ENCODE results near the gene ANK3.
A peak's percentile ranks its signal among the peaks of the same experiment; 100 is the strongest.

The ANK3 gene

DNA sequence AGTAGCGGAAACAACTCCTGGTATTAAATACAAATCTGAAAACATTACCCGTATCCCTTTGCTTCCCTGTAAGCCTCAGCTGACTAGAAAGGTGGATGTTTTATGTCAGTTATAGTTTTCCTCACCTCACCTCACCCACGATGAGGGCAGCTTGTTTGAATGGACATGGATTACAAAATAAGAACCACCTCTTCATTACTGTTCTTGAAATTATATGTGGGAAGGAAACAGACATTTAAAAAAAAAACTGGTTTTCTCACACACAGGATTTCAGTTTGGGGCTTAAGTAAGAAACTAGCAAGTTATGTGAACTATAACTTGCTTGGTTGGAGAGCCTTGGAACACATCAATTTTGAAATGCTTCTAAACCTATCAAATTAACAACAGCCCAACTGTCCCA is 250.4 kb downstream of the ANK3 start:
- DNase-seq (ENCODE audit: low spot score): no peak

DNA sequence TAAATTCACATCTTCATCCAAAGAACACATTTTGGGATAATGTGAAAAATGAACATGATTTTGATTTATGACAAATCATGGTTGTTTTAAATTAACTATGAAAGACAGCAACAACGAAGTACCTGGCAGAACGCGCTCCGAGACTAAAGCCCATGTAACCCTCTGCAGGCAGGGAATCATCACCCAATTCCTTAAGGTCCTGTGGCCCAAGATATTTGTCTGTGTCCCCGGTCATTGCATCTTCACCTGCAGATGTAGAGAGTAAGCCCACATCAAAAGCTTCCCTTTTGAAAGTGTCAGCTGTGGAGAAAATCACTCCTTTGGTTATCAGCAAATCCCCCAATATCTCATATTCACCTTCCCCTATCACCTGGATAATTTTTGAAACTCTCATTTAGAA is 250.8 kb downstream of the ANK3 start:
- no peak for DNase-seq (ENCODE audit: low spot score)

DNA sequence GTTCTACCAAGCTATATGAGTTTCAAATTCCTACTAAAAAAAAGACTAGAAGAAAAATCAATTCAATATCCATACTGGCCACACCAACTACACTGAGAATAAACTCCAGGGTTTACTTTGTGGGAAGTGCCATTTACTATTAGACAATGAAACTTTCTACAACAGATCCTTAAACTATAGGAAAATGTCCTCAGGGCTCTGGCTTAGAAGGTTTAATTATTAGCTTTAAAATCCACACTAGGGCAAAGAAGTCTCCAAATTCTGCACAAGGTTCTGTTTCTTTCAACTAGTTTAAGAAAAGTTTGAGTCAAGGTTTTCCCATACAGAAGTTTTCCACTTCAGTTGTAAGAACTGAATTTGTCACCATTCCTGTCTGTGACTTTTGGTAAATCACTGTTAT is 251.6 kb downstream of the ANK3 start:
- DNase-seq (ENCODE audit: low spot score): no peak

- DNase-seq (ENCODE audit: low spot score): no peak
These were observed 252.2 kb downstream of the ANK3 start for GRCh38 chr10:60137292-60137992.

GRCh38 chr10:60135020-60135419 is 254.7 kb downstream of the ANK3 start:
- no peak for DNase-seq (ENCODE audit: low spot score)

GRCh38 chr10:60134548-60134947 is 255.1 kb downstream of the ANK3 start:
- DNase-seq (ENCODE audit: low spot score): no peak

DNA sequence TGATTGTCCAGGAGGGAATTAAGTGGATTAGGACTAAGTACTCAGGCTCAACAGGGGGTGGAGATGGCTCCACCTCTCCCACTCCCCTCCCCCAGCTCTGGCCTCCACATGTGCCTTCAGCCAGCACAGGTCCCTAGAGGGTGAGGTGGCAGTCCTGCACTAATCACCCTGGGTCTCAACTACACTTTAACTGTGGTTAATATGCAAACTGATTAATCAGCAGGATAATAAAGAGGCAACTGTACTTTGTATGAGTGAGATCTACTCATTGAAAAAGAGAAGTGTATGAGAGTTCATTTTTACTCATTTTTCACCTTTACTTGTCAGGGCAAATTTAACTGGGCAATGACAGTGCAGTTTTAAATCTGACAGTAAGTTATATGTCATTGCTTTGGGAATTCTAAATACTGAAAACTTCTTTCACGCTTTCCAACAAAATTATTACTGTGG is 259.5 kb downstream of the ANK3 start:
- DNase-seq (ENCODE audit: low spot score): no peak

- no peak for DNase-seq (ENCODE audit: low spot score)
These were observed 263.8 kb downstream of the ANK3 start for GRCh38 chr10:60125895-60126294.

GRCh38 chr10:60124536-60124935 is 265.1 kb downstream of the ANK3 start:
- DNase-seq (ENCODE audit: low spot score): no peak

DNA sequence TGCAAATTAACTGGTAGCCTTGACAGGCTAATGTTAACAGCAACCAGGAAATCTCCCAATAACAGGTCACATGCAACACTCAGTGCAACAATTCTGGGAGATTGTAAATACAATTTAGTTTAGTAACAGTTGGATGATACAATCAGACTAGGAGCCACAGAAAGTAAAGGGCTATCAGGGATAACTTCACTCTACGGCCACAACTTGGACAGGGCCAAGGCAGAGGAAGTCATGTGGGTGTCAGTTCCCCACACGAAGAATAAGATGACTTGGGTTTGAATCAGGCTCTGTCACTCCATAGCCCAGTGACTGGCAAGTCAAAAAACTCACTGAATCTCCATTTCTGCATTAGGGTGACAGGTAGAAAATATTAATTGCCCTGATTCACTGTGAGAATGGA is 266.0 kb downstream of the ANK3 start:
- DNase-seq (ENCODE audit: low spot score): peak; percentile 9

DNA sequence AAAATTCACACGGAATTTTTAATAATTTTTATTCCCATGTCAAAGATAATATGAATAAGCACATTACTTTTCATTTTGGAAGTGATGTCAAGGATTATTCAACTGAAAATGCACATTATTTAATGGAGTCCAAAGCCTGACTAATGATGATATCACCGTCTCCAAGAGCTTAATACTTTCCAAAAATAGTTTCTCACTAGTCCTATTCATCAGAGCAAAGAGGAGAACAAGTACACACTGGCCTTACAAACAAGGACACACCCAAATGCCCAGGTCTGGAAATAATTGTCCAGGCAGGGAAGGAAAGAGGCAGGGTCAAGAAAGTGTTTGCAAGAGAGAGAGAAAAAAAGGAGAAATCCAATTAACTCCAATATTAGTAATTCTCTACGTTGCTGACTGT is 266.5 kb downstream of the ANK3 start:
- DNase-seq (ENCODE audit: low spot score): peak; percentile 69

- DNase-seq (ENCODE audit: low spot score): no peak
These were observed 267.5 kb downstream of the ANK3 start for GRCh38 chr10:60122190-60122589.

DNA sequence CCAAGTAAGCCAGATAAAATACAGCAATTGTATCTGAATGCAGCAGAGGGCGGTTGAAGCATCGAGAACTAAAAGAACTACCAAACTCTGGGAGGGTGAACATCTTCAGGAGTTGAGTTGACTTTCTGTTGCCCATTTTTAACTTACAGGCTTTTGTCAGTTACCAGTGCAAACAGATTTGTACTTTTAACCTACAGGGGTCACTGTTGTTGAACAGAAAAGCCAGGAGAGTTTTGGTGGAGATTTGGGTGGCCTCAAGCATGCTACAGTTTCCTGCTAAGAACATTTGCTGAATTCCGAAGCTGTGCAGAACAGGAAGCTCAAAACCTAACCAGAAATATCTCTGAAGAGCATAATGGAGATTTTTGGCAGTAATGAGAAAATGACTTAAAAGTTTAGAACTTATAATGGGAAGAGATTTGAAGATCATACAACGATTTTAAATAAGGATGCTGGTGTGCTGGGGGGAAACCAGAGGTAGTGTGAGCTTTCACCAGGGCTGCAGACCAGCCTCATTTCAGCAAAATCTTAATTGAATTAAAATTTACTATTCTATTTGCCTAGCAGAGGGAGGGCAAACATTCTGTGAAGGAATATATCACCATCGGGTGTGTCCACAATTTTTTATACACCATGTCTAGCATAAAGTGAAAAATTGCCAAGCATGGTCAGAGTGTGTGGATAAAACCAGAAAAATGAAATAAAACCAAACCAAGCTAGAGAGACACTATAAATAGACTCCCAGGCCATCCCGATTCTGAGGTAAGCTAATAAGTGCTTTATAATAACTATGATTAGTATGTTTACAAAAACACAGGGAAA is 274.7 kb downstream of the ANK3 start:
- peak; percentile 67 for DNase-seq (ENCODE audit: low spot score)

DNA sequence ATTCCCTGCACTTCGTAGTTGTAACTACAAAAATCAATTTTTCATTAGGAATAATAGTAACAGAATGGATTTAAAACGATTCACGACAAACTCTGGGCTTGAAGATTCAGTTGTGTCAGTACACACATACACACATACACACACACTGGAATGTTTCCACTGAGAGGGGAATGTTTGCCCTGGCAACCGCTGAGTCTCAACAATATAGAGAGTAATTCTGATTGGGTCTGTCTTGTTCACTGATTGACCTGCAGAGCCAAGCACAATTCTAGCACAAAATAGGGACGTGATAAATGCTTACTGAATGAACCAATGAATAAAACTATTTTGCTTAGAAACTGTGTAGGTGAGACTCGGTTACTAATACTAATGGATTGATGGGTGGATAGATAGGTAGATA is 278.9 kb downstream of the ANK3 start:
- no peak for DNase-seq (ENCODE audit: low spot score)

DNA sequence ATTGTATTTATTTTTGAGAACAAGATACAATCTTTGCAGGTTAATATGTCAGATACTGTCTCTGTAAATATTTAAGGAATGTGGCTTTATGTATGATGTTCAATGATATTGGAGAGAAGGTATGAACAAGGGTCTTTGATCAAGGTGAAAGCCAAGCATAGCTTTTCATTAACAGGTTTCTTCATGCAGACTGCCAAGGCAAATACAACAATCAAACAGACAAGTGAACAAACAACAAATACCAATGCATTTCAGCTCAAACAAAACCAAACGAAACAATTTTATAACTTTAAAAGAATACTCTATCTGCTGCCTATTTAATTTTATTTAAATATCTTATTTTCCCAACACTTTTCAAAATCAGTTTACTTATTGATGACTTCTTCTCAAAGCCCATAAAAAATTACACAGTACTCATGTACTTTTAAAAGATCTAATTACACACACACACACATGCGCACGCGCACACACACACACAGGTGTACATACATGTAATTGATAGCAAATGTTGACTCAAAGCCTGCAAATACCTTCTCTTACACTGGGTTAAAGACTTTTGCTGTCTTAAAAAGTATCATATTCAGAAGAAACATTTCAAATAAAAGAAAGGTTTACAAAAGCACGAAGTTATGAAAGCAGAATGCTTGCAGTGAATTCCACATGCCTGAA is 282.2 kb downstream of the ANK3 start:
- no peak for DNase-seq (ENCODE audit: low spot score)

DNA sequence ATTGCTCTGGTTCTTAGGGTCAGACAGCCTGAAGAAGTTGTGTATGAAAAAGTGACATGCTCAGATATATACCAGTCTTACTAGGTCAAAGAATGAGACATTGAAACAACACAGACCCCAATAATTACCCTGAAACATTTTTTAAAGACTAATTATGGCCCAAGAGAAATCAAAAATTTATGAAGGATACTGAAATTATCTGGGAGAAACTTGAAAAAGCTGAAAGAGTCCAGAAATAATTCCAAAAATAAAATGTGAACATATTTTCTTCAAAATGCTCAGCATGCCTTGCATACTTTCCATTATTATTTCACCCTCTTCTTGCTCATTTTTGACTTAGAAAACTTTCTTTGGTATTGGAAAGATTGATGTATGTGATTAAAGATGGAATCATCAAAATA is 284.4 kb downstream of the ANK3 start:
- DNase-seq (ENCODE audit: low spot score): peak; percentile 41

DNA sequence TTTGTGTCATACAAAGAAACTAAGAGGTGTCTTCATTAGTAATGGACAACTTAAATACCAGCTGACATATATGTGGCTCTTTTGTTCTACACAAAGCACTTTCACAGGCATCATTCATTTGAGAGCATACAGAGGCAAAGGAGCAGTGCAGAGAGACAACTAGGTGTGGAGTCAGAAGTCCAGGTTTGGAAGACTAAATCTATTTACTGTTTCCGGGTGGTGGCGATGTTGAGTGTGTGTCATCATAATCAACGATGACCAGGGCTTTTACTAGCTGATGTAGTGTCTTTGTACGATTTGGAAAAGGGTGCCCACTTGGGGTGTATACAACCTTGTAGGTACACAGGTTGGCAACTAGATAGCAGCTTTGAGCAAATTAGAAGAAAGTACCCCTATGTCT is 287.9 kb downstream of the ANK3 start:
- no peak for DNase-seq (ENCODE audit: low spot score)

- DNase-seq (ENCODE audit: low spot score): peak; percentile 62
These were observed 289.5 kb downstream of the ANK3 start for GRCh38 chr10:60099998-60100747.

GRCh38 chr10:60098677-60099601 is 290.7 kb downstream of the ANK3 start:
- peak; percentile 7 for DNase-seq (ENCODE audit: low spot score)

DNA sequence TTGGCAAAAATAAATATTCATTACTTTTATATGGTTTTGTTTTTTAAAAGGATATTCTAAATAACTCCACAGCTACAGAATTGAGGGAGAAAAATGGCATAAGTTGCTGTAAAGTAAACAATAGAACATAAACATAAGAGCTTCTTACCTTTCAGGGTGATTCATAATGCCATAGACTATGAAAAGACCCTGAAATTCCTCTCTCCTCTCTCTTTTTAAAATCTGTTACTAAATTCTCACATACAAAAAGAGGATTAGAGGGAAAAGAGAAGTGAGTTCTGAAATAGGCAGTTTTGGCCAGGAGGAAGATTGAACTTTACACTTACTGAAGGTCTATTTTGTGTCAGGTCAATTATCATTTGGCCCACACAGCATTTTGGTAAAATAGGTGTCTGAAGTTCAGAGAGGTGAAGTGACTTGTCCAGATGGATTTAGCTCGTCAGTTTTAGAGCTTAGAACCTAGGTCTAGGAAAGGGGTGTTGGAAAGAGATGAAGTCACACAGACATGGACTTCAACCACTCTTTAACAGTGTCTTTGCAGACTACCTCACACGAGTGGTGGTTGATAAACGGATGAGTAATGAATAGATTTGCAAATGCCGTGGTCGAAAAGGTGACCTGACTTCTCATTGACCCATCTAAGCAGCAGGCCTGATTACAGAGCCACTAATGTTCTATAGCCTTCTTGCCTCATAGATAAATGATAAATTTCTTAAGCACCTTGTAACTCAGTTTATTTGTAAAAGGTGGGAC is 292.7 kb downstream of the ANK3 start:
- DNase-seq (ENCODE audit: low spot score): no peak

All from GM03348 (cell line).